IPS DF 4.7 (cell line): ENCODE data around the gene TMTC1.

Experiments
- DNase-seq: peaks from one replicate; pipeline ENCODE4 v3.0.0-alpha.2; 2013; ENCODE audit warnings: low spot score; ENCODE audit errors: extremely low read depth

TMTC1 gene

DNA sequence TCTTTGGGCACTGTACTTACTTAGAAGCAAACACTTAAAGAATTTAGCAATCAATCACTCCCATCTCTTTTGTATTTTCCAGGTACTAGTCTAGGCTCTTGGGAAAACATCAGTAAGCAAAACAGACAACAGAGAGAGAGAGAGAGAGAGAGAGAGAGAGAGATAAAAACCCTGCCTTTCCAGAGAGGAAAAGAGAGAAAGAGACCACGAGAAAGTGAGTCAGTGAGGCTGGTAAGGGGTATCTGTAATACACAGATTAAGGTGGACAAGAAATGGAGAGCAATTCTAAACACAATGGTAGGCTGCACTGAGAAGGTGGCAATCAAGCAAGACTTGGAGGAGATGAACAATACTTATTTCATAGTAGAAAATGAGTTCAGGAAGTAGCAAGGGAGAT is 166.3 kb downstream of the TMTC1 start:
- no peak for DNase-seq

DNA sequence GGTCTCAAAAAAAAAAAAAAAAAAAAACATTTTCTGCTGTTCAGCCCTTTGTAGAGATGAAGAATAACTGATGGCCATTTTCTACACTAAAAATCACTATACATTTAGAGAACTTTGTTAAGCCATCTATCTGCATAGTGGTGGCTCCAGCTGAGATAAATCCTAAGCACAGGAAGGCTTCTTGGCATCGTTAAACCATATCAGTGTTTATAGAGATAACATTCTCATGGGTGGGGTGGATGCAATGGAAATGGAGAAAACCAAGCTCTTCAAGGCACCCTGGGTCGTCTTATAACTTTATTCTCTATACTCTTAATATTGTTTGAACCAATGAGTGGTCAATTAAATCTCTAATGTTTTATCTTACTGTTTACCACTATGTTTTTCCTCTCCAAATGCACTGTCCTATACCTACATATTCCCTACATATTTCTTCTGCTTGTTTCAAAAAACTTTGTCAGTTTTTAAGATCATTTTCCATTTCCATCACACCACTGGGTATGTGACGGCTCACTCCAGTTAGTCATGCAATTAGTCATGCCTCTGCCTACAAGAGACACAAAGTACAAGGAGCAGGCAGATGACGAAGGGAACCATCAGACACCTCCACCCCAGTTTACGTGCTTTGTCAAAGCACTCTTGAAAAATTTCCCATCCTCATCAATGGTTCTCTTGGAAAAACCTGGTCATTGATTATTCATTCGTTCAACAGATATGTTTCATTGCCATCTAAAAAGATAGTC is 166.9 kb downstream of the TMTC1 start:
- no peak for DNase-seq

DNA sequence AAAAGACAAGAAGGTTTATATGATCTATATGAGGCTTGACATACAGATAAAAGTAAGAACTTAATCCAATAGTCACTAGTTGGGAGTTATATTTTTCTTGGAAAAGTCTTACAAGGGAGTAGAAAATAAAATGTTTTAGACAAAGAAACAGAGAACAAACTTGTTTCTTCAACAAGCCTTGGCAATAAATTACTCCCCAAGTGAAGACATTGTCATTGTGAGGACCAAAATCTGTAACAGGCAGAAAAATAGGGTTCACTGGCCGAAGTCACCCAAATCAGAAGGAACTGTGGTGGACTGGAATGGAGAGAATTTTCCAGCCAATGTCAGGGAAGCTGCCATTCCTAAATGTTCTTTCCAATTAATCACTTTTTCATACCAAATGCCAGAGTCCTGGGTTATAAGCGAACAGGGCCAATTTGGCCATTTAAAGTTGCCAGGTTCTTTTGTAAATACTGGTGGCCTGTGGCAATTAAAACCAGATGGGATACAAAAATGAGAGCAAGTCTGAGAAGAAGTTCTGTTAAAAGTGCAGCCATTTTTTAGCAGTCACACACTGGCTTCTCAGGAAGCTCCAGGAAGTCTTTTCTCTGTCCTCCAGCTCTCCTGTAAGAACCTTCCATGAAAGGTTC is 168.9 kb downstream of the TMTC1 start:
- no peak for DNase-seq

DNA sequence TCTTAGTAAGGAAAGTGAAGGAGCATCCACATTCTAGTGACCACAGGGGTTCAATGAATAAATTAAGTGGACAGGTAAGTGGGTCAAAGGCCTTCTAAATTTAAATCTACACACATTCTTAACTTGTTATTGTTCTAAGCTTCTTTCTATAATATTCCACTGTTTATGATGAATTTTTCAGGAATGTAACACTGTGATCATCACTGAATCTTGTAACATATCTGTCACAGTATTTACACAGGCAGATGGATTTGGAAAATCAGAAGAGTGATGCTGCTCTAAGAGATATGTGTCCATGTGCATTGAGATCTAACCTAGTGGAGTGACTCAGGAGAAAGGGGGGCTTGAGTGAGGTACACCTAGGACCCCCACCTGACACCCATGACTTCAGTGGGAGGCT is 170.8 kb downstream of the TMTC1 start:
- no peak for DNase-seq

DNA sequence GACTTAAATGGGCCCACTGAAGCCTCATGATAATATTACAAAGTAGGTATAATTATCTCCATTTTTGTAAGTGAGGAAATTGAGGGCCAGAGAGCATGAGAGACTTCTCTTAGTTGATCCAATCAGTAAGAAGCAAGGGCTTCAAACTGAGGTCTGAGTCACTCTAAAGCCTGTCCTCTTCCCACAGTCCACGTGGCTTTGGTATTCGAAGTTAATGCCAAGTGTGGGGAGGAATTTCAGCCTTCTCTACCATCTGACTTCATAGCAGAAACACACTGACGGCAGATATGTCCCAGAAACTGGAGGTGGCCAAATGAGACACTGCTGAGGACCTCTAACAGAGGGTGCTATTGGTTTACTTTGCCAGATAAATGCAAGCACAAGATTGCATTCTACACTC is 171.8 kb downstream of the TMTC1 start:
- DNase-seq, result no peak

DNA sequence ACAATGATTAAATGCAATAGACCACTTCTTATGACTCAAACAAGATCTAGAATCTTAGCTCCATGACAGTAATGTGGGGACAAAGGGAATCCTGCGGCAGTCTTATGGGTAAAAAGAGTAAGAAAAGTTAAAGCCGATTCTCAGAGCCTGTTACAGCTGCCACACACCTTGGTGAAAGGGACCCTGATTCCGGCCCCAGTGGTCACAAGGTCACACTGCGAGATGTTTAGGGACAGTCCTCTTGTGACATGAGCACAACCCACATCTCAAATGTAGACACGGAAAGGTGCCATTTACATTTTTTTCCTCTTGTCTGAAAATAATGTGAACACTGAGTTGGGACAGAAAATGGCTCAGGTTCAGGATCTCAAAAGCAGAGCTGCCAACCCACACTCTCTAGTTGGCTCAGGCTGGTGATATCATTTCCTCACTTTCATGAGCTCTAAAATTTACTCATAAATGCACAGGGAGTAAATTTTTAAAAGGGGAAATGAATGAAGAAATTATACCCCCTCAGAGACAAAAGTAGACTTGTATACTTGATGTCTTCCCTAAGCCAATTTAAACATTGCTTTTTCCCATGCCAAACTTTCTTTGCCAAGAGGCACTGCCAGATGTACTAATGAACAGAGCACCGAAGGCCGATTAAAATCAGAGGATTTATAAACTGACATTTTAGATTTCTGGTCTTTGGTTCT is 173.1 kb downstream of the TMTC1 start:
- DNase-seq, result no peak

DNA sequence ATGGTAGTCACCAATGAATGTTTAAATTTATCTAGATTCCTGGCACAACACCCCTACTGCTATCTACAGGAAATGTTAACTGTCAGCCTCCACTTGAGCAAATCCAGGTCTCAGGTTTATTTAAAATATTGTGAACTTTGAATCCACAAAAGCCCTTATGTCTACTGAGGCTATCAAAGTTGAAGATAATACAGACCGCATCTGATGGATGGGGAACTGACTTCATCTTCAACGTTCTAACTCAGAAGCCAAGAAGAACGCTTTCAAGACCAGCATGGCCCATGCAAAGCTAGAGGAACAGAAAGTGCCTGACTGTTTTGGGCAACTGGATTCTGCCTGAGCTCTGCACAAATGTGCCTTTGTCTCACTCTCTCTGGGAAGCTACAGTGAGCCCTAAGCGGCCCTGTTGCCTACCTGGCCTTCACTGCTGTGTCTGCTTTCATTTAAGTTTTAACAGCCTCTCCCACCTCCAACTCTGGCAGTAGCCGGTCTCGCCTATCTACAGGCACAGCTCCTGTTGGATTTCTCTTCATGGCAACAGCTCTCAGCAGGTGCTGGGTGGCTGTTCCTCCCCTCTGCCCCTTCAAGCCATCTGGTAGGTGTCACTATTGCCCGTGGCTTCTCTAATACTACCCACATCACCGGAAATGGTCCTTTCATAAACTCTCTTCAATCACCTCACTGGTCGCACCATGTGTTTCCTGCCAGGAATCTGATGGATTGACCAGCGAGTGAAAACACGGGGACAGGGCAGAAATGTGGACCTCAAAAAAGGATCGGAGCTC is 174.1 kb downstream of the TMTC1 start:
- DNase-seq, result no peak

DNA sequence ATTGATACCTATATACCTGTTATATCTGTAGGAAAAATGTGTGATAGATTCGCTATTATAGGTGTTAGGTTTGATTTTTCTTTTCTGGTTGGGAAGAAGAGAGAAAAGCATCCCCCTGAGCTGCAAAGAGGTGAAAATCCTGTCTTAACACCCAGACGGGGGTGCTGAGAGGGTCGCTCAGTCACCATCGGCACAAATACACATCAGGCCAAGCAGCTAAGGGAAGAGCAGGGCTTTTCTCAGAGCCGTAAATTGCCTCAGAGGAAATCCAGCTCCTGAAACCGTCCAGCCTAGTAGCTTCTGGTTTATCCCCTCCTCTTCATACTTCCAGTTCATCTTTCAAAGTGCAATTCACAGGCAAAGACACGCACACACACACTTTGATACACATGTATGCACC is 175.2 kb downstream of the TMTC1 start:
- no peak for DNase-seq

DNA sequence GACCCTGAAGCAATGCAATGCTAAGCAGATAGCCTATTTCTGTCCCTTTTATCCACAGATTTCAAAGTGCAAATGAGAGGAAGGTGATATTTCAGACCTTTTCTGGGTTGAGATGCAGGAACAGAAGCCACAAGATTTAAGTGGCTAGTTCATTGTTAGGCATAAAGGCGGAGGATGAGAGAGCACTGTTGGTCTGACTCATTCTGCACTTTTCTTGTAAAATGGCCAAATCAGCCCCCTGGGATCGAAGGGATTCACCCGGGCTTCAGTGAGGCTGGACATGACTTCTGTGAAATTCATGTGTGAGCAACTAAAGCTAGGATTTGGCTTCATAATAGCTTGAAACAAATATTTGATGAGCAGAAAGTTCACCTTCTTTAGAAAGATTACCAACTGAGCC is 184.4 kb downstream of the TMTC1 start:
- no peak for DNase-seq

DNA sequence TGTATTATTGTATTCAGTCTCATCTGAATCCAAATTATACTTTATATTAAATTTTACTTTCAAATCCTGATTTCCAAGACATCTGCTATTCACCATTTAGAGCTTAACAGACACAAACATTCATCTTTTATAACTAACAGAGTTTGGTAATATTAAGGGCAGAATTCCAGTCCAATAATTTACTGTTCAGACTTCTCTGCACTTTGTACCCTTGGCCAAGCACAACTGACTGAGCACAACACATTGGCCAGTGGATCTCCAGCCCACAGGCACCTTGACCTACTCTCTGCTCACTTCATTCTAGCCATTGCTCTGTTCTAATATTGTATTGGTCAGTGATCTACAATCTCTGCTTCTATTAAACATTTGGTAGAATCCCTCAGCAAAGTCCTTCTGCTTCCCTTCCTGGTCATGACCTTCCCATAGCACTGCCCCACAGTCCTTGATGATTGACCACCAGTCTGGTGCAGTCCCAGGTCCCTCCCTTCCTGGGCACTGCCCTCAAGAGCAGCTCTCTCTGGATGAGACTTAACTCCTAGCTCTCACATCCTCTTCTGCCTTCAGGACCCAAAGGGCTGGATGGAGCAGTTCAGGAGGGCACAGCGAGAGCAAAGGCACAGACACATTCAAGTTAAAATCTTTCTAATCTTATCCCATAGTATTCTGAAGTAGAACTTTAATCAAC is 188.5 kb downstream of the TMTC1 start:
- DNase-seq, result no peak

DNA sequence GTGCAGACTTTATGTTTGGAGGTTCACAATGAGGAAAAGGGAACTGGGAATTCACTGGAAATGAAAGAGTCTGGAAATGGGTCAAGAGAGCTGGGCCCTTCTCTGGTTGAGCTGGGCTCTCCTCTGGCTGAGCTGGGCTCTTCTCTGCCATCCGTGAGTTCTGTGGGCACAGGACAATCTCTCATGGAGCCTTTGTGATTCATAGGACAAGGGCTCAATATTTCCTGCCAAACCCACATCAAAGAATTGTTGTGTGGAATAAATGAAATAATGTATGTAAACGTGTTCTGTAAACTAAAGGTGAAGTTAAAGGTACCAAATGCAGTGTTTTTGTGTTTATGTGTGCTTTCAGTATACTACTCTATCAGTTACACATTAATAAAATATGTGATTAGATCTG is 190.7 kb downstream of the TMTC1 start:
- no peak for DNase-seq

DNA sequence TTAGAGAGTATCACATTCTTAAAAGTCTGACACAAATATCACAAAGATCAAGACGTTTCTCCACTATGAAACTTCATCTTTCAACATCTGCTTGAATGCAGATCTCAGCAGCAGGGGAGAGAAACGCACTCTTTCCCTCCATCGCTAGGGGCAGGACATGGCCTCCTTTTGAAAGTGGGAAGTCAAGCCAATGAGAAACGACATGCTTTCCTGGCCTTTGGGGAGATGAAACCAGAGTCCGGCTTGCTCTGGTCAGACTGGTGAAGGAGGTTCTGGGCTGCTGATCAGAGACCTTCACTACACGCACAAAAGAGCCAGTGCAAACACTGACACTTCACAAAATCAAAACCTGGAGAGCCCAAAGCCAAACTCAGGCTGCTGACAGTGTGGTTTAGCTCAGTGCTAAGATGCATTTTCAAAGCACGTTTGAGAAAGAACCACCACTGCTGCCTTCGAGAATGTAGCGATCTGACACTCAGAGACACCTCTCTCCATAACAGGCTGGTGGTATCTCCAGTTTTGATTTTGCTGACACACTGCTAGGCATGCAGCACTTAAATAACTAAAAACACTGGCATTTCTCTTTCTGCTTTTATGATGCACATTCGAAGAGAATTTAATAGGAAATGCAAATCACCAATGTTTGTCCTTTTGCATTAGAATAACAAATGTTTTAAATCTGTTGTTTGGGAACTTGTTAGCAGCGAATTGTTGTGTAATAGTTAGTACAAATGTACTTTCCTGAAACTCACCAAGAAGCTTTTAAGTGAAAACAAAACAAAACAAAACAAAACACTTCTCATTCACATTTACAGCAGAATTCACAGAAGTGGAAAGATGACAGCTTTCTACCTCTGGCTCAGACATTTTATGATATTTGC is 192.4 kb downstream of the TMTC1 start:
- DNase-seq, result peak; percentile 41

DNA sequence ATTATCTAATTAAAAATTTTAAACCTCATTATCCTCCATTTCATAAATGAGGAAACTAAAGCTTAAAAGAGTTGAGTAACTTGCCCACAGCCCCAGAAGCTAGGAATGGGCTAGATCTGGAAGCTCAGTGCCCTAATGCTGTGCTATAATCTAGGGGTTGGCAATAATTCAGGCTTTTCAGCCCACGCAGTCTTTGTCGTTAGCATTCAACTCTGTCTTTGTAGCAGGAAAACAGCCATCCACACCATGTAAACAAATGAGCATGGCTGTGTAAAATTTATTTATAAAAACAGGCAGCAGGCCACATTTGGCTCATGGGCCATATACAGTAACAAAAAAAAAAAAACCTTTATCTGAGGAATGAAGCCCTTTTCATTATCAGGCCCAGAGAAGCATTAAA is 193.9 kb downstream of the TMTC1 start:
- no peak for DNase-seq

DNA sequence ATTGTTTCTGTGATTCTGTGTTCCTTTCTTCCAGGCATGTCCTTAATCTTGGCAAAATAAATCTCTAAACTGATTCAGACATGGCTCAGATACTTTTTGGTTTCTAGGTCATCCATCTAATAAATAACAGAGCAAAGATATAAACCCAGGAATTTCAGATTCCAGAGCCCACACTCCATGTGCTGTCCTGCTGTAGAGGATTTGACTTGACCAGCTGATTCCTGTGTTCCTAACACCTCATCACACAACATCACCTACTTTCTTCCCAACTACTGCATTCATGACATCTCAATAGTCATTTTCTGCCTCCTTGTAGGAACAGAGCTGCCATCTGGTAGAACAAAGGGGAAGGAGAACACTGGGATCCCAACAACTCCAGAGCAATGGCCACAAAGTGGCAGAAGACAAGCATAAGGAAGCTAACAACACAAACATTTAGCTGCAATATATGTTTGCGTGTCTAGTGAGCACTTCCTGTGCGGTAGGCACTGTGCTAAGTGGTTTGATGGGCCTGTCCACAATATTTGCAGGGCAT is 194.4 kb downstream of the TMTC1 start:
- no peak for DNase-seq

DNA sequence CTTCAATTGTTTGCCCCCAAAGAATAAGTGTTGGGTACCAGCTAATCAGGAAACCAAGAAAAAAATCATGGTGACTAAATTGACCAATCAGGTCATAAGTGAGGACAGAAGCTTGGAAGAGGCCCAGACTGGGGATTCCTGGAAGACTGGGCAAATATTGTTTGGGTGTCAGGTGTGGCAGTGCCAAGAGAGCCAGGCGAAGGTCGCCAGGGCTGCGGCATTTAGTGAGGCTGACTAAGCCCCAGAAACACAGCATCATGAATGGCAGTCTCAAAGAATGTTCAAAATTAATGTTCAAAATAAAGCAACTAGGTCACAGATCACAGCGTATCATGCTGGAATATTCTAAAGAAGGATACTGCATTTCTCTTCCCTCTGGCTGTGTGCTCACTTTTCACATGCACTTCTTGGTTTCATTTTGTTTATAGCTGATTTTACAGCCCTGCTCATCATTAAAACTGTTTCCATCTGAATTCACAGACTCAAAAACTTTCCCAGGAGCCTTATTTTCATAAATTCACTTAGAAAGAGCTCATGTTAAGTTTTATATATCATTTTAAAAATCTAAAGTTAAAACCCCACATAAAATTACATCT is 201.0 kb downstream of the TMTC1 start:
- DNase-seq, result no peak

DNA sequence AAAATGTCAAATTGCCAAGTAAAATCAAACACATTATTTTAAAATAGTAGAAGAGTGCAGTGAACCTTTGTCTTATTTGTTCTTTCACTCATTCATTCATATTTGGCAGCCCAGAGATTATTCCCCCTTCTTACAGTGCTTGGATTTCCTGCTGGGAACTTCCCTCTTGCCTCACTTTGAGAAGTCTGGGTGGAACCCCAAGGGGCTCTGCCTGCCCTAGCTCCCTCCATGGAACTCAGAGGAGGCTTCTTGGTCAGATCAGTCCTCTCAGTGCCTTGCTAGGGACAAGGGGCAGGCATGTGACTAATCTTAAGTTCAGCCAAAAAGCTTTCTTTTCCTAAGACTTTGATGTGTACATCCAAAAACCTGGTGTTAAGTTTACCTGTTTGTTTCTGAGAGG is 201.6 kb downstream of the TMTC1 start:
- no peak for DNase-seq

DNA sequence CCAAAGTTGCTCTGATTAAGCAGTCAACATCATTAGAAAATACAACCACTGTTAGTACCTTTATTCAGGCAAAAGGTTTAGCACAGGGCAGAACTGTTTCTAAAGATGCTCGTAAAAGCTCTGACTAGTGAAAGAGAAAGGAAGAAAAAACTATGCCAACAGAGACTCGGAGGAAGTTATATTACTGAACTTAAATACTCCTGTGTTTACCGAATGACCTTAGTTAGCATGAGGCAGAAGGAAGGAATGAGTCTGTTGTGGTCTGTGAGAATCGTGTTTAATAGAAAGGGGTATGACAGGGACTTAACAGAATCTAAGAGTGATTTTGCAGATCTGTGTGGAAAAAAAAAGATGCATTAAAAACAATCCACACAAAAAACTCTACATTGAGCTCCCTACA is 202.1 kb downstream of the TMTC1 start:
- no peak for DNase-seq

DNA sequence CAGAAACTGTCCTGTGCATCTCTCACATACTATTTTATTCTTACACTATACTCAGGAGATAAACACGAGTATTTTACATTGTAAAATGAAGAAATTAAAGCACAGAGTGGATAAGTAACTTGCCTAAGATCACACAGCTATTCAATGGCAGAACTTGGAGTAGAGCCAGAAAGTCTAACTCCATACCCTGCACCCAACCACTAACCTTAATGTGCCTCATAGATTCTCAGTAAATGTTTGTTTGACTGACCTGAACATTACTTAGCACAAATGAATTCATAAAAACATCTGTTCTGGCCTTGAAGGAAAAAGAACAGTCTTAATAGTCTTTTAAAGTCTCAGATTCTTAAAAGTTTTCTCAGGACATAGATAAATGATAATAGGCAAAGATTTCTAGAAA is 202.8 kb downstream of the TMTC1 start:
- DNase-seq, result no peak

DNA sequence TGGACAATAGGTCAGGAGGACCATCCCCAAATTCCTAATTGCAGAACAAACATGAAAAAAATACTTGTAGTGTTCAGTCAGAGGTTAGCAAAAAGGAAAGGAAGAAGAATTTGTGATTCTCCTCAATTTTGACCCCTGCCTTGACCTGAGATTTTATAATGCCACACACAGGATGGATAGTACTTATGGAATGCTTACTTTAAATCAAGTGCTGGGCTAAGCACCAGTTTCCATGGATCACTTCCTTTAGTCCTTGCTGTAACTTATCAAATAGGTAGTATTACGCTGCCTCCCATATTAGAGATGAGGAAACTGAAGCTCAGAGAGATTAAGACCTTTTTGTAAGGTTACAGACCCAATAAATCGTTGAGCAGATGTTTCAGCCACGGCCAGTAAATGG is 205.0 kb downstream of the TMTC1 start:
- DNase-seq, result no peak

DNA sequence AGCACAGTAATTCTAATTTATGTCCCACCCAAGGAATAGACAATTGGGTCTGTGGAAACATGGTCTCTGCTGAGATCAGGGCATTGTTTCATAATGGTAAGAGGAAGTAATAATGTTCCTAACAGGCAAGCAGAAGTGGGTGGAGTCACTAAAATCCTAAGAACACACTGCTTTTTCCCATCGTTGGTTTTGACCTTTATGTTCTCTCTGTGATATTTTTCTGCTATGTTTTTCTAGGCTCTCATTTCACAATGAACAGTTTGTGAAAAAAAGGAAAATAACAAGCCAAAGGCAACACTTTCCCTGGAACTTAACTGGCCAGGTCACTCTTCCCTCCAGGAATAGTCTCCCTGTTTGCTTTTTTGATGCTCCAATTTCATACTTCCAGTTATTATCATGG is 205.7 kb downstream of the TMTC1 start:
- no peak for DNase-seq
